ENCODE measurements around the gene PCDHGB4.

GRCh38 chr5:141369994-141370848, 17.3 kb upstream of the PCDHGB4 start, which contains the start of gene PCDHGB3:
- no peak for TF ChIP-seq CTCF (IDR thresholded peaks at IDR 0.05)
- TF ChIP-seq POLR2A (IDR thresholded peaks at IDR 0.05), result no peak

All from uterus (tissue), 2 donors.